Stimulated activated naive CD8-positive, alpha-beta T cell treated with anti-CD3 and anti-CD28 coated beads, Interleukin-15, Interleukin-2, amounts not matched to agents 100 ng/mL and 50 ng/mL, for 24 hours (primary cell): Measurements from ENCODE around the gene PTPRZ1.

Source experiments
- H3K27ac Mint-ChIP-seq: one replicate; pipeline ENCODE4 v1.8.0; 2021; ENCODE audit warnings: mild to moderate bottlenecking, mixed read lengths
- H3K27me3 Mint-ChIP-seq: one replicate; pipeline ENCODE4 v1.8.0; 2021; ENCODE audit warnings: mixed read lengths
- H3K36me3 Mint-ChIP-seq: one replicate; pipeline ENCODE4 v1.8.0; 2021; ENCODE audit warnings: low read depth, mixed read lengths
- H3K4me1 Mint-ChIP-seq: one replicate; pipeline ENCODE4 v1.8.0; 2021; ENCODE audit warnings: low read depth, mixed read lengths
- H3K4me3 Mint-ChIP-seq: one replicate; pipeline ENCODE4 v1.8.0; 2021; ENCODE audit warnings: mild to moderate bottlenecking, mixed read lengths
- H3K9me3 Mint-ChIP-seq: one replicate; pipeline ENCODE4 v1.8.0; 2021; ENCODE audit warnings: mixed read lengths

Gene PTPRZ1

DNA sequence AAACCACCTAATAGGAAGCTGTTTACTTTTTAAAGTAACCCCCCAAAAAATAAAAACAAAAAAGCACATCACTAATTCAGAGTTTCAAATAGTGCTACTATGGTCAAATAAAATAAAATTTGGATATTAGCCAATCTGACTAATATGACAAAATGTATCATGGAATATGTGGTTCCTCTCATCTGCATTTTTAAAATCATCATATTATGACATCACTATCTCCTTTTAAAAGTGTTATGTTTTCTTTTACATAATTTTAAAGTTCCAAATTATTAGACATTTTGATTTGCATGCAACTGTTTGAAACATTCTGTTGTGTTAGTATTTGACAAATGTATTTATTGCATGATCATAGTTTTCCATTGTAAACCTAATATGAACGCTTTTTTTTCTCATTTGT, 160.7 kb downstream of the PTPRZ1 start:
- H3K36me3 Mint-ChIP-seq: no peaks in the 10 kb centered on the region
- H3K27ac Mint-ChIP-seq: no peak overlapping the region
- H3K9me3 Mint-ChIP-seq: no peaks in the 10 kb centered on the region
- no peak overlapping the region for H3K4me3 Mint-ChIP-seq
- H3K27me3 Mint-ChIP-seq: no peaks in the 10 kb centered on the region
- H3K4me1 Mint-ChIP-seq: no peaks in the 10 kb centered on the region

DNA sequence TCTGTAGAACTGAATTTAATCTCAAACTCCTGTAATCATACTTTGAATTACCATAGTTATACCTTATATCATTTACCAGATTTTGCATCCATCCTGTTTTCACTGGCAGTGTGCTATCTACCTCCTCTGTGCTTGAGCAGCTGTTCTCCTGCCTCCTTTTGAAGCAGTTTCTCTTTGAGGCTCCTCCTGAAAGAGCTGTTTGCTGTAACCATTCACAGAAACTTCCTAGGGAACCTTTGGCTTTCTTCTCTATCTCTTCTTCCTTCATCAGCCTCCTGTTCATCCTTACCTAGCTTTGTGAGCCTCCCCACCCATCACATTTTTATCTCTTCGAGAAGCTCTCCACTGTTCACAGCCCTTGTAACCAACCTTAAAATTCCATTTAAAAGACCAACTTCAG, 162.9 kb downstream of the PTPRZ1 start:
- no peaks in the 10 kb centered on the region for H3K36me3 Mint-ChIP-seq
- H3K27me3 Mint-ChIP-seq: no peaks in the 10 kb centered on the region
- no peaks in the 10 kb centered on the region for H3K9me3 Mint-ChIP-seq
- no peak overlapping the region for H3K4me3 Mint-ChIP-seq
- H3K4me1 Mint-ChIP-seq: no peaks in the 10 kb centered on the region
- H3K27ac Mint-ChIP-seq: no peak overlapping the region

DNA sequence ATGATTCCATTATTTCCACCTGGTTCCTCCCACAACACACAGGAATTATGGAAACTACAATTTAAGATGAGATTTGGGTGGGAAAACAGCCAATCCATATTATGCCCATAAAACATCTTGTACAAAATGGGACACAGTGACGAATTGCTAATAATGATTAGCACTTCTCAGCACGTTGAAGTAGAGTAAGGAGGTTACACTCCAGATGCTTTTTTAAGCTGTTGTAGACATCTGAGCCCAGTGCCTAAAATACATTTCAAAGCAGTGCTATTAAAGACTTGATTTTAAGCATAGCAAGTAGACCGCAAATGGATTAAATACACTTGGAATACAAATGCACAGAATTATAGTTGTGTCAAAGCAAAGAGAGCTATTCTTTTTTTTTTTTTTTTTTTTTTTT, 165.2 kb downstream of the PTPRZ1 start:
- Mint-ChIP-seq H3K27ac (no peak overlapping the region), H3K36me3 (no peaks in the 10 kb centered on the region), H3K4me3 (no peak overlapping the region), H3K27me3 (no peaks in the 10 kb centered on the region), H3K9me3 (no peaks in the 10 kb centered on the region), H3K4me1 (no peaks in the 10 kb centered on the region)

DNA sequence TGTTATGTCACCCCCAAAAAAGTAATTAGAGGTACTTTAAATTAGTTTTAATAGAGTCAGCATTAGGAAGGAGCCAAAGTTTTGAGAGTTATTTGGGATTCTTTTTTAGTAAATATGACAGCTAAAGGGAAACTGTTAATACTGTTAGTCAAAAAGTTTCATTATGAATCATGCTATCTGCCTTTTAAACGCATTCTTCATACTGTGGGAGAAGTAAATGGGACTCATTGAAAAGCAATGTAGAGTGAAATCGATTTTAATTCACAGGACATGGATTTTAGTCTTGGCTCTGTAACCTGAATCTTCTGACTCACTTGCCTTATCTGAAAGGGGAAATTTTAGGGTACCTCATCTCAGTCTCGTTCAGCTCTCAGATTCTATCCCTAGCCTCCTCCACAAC, 165.9 kb downstream of the PTPRZ1 start:
- Mint-ChIP-seq H3K27ac (no peak overlapping the region), H3K4me3 (no peak overlapping the region), H3K36me3 (no peaks in the 10 kb centered on the region), H3K9me3 (no peaks in the 10 kb centered on the region), H3K4me1 (no peaks in the 10 kb centered on the region), H3K27me3 (no peaks in the 10 kb centered on the region)

DNA sequence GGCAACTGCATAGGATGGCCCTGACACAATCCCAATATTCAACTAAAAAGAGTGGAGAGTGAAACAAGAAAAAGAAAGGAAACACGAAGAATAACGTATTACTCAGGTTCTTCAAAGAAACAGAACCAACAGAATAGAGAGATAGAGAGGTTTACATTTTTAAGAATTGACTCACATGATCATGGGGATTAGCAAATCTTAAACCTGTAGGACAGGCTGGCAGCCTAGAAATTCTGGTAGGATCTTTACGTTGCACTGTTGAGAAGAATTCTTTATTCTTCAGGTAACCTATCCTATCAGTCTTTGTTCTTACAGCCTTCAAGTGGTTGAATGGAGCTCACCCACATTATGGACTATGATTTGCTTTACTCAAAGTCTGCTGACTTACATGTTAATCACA, 167.2 kb downstream of the PTPRZ1 start:
- Mint-ChIP-seq H3K27me3 (no peaks in the 10 kb centered on the region), H3K4me3 (no peak overlapping the region), H3K27ac (no peak overlapping the region), H3K9me3 (no peaks in the 10 kb centered on the region), H3K4me1 (no peaks in the 10 kb centered on the region), H3K36me3 (no peaks in the 10 kb centered on the region)

DNA sequence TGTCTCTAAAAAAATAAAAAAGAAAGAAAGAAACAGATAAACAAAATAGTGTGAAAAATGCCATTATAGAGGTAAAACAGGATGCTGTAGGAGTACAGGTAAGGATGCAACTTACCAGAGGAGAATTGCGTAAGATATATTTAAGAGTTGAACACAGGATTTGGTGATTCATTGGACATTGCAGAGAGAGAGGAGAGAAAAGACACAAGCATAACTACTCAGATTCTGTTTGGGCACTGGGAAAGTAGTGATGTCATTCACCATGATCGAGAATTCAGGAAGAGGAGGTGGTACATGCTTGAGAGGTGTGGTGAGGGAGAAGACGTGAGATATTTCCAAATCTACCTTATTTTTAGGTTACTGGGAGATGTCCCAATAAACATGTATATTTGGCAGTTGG, 173.4 kb downstream of the PTPRZ1 start:
- Mint-ChIP-seq H3K27ac (no peak overlapping the region), H3K9me3 (peaks cover 8% of the 10 kb centered on the region), H3K36me3 (no peaks in the 10 kb centered on the region), H3K27me3 (no peaks in the 10 kb centered on the region), H3K4me3 (no peak overlapping the region), H3K4me1 (no peaks in the 10 kb centered on the region)

DNA sequence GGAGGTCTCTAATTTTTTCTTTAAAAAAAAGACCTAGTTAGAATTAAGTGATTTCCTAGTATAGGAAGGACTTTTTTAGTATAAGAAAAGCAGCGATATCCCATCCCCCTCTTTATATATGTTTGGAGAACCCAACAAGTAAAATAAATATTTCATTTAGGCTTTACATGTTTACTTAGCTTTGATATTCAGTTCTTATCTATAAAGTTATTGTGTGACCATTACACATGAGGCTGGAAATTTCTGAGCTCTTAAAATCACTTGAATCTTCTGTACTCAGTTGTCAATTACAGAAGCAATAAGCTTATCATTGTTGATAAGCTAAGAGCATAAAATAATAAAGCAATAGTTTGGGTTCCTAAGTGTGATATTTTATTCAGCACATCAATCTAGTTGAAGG, 181.4 kb downstream of the PTPRZ1 start:
- Mint-ChIP-seq H3K36me3 (no peaks in the 10 kb centered on the region), H3K4me1 (no peaks in the 10 kb centered on the region), H3K4me3 (no peak overlapping the region), H3K27ac (no peak overlapping the region), H3K9me3 (no peaks in the 10 kb centered on the region), H3K27me3 (no peaks in the 10 kb centered on the region)

DNA sequence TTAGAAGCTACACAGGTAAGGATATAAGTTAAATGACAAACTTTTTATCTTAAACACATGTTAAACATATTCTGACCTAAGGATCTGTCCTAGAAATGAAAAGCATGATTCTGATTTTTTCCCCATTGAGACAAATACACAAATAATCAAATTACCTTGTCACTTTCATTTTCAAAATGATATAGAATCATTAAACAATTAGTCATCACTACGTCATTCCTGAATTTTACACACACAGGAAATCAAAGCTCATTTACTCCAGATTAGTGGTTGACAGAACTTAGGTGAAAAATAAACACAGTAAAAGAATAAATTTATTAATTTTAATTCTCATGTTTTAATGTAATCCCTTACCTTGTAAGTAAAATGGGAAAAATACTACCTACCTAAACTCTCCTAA, 182.1 kb downstream of the PTPRZ1 start:
- Mint-ChIP-seq H3K27me3 (no peaks in the 10 kb centered on the region), H3K4me3 (no peak overlapping the region), H3K4me1 (no peaks in the 10 kb centered on the region), H3K36me3 (no peaks in the 10 kb centered on the region), H3K27ac (no peak overlapping the region), H3K9me3 (no peaks in the 10 kb centered on the region)

DNA sequence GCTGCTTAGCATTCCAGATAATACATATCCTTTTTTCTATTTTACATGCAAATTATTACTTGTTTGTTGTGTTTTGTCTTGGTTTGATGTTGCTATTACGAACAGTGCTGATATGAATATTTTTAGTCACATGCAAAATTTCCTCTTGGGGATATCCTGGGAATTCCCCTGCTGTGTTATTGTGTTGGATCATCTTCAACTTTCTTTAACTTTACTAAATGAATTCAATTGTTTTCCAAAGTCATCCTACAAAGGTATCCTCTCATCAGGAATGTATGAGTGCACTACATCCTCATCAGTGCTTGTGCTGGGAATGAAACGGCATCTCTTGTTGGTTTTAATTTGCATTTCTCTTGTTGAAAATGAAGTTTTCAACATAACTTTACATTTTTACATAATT, 184.0 kb downstream of the PTPRZ1 start:
- no peaks in the 10 kb centered on the region for H3K4me1 Mint-ChIP-seq
- no peaks in the 10 kb centered on the region for H3K36me3 Mint-ChIP-seq
- no peaks in the 10 kb centered on the region for H3K27me3 Mint-ChIP-seq
- no peak overlapping the region for H3K27ac Mint-ChIP-seq
- no peaks in the 10 kb centered on the region for H3K9me3 Mint-ChIP-seq
- no peak overlapping the region for H3K4me3 Mint-ChIP-seq

DNA sequence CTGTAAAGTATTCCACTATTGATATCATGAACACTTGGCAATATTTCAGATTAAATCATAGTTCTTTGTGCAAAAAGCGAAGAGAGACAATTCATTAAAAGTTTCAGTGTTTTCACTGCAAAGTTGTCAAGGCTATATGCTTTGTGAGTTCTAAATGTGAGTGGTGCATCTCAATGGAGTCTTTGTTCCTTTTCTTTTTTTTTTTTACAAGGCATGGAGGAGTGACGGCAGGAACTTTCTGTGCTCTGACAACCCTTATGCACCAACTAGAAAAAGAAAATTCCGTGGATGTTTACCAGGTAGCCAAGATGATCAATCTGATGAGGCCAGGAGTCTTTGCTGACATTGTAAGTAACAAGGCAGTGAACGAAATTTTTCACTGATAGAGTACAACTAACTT, 186.6 kb downstream of the PTPRZ1 start:
- Mint-ChIP-seq H3K27me3 (no peaks in the 10 kb centered on the region), H3K36me3 (no peaks in the 10 kb centered on the region), H3K27ac (no peak overlapping the region), H3K9me3 (no peaks in the 10 kb centered on the region), H3K4me1 (no peaks in the 10 kb centered on the region), H3K4me3 (no peak overlapping the region)

DNA sequence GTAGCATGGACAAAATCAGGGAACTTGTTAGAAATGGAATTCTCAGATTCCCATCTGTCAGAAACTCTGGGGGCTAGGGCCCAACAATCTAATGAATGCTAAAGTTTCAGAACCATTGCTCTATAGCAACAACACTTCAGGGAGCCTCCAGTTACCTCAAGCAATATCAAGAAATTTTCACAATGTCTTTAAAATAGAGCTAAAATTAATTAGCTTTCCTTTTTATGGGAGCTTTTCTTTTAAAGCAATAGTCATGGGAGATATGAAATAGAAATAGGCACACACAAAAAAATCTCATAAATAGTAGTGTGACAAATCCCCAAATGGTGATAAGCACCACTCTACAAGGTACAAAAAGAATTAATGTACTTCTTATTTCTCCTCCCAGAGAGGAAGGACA, 190.2 kb downstream of the PTPRZ1 start:
- no peaks in the 10 kb centered on the region for H3K9me3 Mint-ChIP-seq
- H3K27me3 Mint-ChIP-seq: no peaks in the 10 kb centered on the region
- no peaks in the 10 kb centered on the region for H3K4me1 Mint-ChIP-seq
- H3K4me3 Mint-ChIP-seq: no peak overlapping the region
- H3K36me3 Mint-ChIP-seq: no peaks in the 10 kb centered on the region
- no peak overlapping the region for H3K27ac Mint-ChIP-seq

DNA sequence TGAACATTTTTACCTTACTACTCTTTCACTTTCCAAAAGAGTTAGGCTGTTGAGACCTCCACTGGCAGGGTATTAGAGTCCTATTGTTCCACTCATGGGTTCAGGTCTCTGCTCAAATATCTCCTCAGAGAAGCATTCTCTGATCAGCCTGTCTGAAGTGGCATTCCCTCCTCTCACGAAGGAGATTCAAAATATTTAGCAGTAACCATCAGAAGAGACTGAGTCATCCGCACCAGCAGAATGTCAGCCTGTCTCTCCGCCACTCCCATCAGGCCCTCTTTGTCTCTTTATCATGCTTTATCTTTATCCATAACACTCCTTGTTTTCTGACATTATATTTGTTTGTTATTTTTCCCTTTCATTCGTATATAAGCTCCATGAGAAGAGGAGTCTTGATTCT, 192.0 kb downstream of the PTPRZ1 start:
- Mint-ChIP-seq H3K9me3 (no peaks in the 10 kb centered on the region), H3K36me3 (no peaks in the 10 kb centered on the region), H3K27me3 (no peaks in the 10 kb centered on the region), H3K4me1 (no peaks in the 10 kb centered on the region), H3K4me3 (no peak overlapping the region), H3K27ac (no peak overlapping the region)

DNA sequence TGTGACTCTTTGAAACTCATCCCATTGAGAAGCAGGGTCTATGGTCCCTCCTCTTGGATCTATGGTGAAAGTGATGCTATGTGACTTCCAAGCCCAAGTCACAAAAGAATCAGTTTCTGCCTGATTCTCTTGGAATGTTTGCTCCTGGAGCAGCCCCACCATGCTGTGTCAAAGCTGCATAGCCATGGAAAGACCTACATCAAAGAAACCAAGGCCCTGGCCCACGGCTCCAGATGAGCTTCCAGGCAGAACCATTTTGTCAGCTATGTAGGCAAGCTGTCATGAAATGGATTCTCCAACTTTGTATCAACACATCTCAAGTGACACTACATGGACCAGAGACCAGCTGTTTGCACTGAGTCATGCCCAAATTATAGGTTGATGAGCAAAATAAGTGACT, 194.1 kb downstream of the PTPRZ1 start:
- Mint-ChIP-seq H3K9me3 (no peaks in the 10 kb centered on the region), H3K36me3 (no peaks in the 10 kb centered on the region), H3K4me3 (no peak overlapping the region), H3K27me3 (no peaks in the 10 kb centered on the region), H3K27ac (no peak overlapping the region), H3K4me1 (no peaks in the 10 kb centered on the region)

DNA sequence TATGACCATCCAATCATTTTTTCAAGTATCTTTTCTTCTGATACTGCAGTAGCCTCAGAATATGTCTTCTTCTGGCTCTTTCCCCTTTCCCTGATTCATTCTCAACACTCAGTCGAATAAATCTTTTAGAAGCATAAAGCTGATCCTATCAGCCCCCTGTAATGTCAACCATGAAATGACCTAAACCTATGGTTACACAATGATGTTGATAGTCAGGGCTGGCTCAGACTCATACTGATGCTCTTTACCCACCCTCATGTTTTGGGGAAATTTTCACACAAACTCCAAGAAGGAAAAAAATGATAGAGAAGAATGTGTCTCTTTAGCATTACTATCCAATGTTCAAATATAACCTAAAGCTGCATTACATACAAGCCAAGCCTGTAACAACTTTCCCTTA, 195.1 kb downstream of the PTPRZ1 start:
- no peaks in the 10 kb centered on the region for H3K27me3 Mint-ChIP-seq
- H3K9me3 Mint-ChIP-seq: no peaks in the 10 kb centered on the region
- no peak overlapping the region for H3K4me3 Mint-ChIP-seq
- no peaks in the 10 kb centered on the region for H3K36me3 Mint-ChIP-seq
- H3K4me1 Mint-ChIP-seq: no peaks in the 10 kb centered on the region
- H3K27ac Mint-ChIP-seq: no peak overlapping the region

DNA sequence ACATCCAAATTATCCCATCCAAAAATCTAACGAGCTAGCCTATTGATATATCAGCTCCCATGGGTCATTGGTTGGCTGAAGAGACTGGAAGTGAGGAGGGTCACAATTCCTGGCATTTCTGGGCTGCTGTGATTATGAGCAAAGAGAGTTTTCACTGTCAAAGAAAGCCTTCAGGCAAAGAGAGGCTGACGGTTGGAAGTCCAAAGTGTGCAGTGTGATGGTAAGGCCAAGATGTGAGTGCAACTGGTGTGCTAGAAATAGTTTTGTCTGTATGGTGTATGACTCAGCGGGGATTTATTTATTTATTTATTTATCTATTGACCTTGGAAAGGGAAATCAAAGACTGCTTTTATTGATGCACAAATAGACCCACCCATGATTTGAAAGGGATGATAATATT, 196.0 kb downstream of the PTPRZ1 start:
- no peak overlapping the region for H3K27ac Mint-ChIP-seq
- no peaks in the 10 kb centered on the region for H3K9me3 Mint-ChIP-seq
- no peak overlapping the region for H3K4me3 Mint-ChIP-seq
- no peaks in the 10 kb centered on the region for H3K36me3 Mint-ChIP-seq
- H3K4me1 Mint-ChIP-seq: no peaks in the 10 kb centered on the region
- H3K27me3 Mint-ChIP-seq: no peaks in the 10 kb centered on the region

DNA sequence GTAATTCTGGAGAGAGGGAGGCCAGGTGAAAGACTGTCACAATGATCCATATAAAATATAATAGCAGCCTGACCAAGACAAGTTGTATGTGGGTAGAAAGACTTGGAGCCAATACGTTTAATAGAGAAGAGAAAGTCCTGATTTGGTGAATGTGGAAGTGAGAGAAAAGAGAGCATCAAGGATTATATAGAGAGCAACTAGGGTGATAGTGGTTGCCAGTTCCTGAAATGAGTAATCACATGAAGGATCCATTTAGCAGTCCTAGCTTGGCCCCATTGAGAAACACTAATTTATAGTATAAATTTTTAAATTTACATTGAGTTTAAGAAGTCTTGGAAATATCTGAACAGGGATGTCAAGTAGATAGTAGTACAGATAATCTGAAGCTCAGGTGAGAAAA, 197.1 kb downstream of the PTPRZ1 start:
- no peaks in the 10 kb centered on the region for H3K4me1 Mint-ChIP-seq

DNA sequence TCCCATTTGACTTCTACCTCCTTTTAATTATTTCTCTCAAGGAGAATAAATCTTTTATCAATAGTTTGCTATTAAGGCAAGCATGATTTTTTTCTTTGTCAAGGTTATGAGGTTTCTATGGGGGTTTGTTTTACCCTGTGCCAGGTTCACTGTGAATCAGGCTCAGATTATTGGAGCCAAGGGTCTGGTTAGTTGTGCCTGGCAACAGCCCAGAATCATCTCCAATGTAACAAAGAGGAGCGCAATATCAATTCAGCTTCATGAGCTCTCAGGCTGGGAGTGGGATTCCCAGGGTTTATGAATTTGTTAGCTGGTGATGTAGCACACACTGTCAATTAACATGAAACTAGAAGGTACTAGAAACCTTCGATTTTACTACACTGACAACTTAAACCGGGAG, 197.9 kb downstream of the PTPRZ1 start:
- no peak overlapping the region for H3K4me3 Mint-ChIP-seq
- H3K36me3 Mint-ChIP-seq: no peaks in the 10 kb centered on the region
- no peaks in the 10 kb centered on the region for H3K27me3 Mint-ChIP-seq
- no peak overlapping the region for H3K27ac Mint-ChIP-seq
- peaks cover 6% of the 10 kb centered on the region for H3K9me3 Mint-ChIP-seq
- no peaks in the 10 kb centered on the region for H3K4me1 Mint-ChIP-seq

More for the DNA sequence above, 197.1 kb downstream of the PTPRZ1 start:
- no peaks in the 10 kb centered on the region for H3K36me3 Mint-ChIP-seq
- H3K9me3 Mint-ChIP-seq: peaks cover 3% of the 10 kb centered on the region
- no peak overlapping the region for H3K27ac Mint-ChIP-seq
- H3K4me3 Mint-ChIP-seq: no peak overlapping the region
- no peaks in the 10 kb centered on the region for H3K27me3 Mint-ChIP-seq
